GM21515 (cell line): ENCODE data around the gene SPATA4.

Source experiments
- ATAC-seq: cut with Tn5 transposase; IDR thresholded peaks from one replicate; pipeline ENCODE4 v1.9.1; 2021; ENCODE audit not compliant: unreplicated experiment

The SPATA4 gene

DNA sequence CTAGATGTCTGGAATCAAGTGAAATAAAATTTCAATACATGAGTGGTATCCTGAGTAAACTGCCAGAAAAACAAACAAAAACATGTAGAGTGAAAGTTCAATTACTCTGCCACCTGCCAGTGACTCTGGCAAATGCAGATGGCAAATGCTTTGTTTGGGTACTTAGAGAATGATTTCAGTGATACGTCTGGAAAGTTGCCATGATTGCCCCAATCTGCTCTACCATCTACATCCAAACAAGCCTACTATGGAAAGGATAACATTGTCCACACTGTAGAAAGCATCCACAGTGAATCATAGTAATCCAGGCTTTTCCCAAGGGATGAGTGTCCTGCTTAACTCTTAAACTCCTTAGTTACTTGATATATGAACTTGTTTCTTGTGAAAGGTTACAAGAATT is 3.4 kb downstream of the SPATA4 start:
- ATAC-seq, result no peak

DNA sequence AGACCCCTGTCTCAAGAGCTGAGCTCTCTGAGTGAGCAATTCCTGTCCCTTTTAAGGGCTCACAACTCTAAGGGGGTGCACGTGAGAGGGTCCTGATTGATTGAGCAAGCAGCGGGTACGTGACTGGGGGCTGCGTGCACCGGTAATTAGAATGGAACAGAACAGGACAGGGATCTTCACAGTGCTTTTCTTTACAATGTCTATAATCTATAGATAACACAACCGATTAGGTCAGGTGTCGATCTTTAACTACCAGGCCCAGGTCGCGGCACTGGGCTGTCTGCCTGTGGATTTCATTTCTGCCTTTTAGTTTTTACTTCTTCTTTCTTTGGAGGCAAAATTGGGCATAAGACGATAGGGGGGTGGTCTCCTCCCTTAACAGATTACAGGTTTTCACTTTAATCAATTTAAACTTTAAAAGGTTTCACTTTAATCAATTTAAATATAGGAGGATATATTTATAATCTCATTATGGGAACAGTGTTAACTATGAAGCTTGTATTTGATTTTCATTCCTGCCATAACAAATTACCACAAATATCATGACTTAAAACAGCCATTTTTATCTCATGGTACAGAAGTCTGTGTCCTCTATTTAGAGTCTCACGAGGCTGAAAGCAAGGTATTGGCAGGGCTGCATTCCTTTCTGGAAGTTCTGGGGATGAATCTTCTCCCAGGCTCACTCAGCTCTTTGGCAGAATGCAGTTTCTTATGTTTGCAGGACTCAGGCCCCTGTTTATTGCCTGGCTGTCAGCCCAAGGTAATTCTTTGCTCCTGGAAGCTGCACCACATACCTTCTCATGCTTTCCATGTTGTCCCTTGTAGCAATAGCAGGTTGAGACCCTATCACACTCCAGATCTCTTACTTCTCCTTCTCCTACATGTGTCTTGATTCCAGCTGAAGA is 5.2 kb downstream of the SPATA4 start:
- no peak for ATAC-seq

DNA sequence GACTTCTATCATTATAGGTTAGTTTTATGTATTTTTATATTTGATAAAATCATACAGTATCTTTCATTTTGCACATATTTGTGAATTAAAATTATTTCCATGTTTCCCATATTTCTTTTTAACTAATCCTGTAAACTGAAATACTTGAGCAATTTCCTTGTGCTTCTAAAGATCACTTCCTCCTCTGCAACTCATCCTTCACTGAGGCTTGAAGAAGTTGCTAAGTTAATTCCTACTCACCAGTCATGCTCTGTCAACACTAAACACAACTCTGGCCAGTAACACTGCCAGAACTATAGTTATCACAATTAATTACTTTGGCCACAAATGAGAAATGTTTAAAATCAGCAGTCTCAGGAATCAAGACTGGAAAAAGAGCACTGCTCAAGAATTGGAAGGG is 6.7 kb downstream of the SPATA4 start:
- ATAC-seq, result no peak

DNA sequence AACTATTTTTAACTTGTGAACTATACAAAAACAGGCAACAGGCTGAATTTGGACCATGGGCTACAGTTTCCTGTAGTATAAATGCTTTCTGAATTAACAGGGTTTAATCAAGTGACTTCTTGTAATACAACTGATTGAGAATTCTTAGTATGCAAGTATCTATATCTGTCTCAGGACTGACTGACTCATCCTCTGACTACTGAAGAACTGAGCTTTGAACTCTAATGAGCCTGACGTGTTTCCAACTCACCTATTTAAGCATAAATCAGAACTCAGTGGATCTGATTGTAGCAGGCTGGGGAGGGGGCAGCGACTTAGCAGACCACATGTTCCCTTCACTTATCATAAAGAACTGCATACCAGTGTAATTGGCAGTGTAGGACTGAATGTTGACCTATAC is 7.8 kb downstream of the SPATA4 start:
- ATAC-seq, result no peak

DNA sequence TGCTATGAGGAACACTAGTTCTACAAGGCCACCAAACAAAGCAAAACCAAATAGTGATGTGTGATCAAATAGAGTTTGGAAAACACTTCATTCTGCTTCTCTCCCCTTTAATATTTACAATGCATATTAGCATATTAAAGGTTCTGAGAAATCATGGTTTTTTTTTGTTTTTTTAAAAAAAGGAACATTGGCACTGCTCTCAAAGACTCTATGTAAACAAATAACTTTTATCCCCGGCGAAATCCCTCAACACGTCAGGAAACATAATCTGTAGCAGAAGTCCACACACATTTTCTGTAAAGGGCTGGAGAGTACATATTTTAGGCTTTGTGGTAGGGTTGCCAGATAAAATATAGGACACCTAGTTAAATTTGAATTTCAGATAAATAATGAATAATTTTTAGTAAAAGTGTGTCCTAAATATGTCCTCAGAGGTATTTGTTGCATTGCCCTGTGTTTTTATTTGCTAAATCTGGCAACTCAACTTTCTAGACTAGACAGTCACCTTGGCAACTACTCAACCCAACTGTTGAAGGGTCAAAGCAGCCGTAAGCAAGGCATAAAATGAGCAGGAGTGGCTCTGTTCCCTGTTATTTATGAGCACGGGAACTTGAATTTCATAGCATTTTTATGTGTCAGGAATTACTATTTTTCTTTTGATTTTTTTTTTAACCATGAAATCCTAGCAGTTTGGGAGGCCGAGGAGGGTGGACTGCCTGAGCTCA is 8.6 kb downstream of the SPATA4 start:
- ATAC-seq, result no peak

DNA sequence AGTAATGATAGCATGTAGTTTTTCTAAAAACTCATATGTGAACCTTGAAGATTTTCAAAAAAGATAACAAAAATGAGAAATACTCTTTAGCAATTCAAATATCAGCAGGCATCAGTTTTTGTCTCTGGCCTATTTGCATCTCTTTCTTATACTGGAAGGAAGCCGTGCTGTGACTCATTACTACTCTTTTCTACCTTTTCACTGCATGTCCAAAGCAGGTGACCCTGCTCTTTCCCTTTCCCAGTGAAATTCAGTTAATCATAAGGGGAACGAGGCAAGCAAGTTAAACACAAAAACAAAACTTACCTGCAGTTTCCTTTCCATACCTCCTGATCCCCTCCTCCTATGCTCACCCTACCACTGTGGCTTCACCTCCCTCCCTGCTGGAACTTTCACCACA is 9.3 kb downstream of the SPATA4 start:
- ATAC-seq, result no peak

DNA sequence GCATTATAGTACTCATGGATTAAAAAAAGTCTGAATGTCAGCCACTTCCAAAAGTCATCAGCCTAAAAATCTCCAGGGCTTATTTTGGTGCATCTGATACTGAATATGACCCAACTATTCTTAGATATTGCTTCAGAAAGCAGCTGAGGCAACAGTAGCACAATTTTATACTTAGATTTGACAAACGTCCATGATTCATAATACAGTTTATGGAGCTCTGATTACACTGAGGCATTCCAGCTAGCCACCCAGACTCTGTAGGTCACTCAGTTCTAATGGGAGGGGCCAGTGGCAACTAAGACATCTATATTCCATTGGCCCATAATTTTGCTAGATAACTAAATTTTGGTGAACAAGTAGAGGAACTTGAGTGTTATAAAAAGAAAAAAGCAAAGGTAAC is 10.3 kb downstream of the SPATA4 start:
- no peak for ATAC-seq

DNA sequence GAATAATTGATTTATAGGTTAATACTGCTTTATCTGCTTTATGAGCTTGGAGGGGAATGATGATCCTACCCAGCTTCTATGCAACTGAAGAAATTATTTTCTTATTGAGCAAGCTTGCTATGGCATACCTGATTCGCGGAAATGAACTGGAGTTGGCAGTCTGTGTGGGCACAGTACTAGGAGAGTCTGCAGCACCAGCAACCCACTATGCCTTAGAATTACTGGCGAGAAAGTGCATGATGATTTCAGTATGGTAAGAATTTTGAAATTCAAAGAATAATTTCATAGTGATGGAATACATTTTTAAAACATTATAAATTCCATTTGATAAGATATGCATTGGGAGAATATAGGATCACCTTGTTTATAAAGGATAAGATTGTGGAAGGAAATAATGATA is 32.3 kb downstream of the SPATA4 start:
- no peak for ATAC-seq

DNA sequence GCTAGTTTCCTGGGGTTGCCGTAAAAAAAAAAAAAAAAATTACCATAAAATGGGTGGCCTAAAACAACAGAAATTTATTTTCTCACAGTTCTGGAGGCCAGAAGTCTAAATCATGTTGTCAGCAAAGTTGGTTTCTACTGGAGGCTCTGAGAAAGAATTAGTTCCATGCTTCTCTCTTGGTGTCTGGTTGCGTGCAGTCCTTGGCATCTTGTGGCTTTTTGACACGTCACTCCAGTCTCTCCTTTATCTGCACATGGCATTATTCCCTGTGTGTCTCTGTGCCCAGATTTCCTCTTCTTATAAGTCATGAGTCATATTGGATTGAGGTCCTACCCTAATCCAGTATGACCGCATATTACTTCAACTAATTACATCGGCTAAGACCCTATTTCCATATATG is 38.7 kb downstream of the SPATA4 start:
- ATAC-seq, result no peak

DNA sequence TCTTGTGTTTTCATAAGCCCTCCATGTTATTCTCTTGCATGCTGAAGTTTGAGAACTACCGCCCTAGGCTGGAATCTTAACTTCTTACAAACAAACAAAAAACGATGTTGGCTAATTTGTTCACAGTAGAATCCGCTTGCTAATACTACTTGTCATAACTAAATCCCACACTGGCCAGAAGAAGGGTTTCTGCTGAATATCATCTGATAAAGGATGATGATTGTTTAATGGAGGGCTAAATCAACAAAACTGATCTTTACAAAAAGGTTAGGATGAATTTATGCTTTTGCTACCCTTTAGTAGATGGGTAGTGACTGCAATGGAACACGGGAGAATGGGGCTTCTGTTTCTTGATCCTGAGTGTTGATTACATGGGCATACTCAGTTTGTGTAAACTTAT is 42.3 kb downstream of the SPATA4 start:
- ATAC-seq, result no peak

DNA sequence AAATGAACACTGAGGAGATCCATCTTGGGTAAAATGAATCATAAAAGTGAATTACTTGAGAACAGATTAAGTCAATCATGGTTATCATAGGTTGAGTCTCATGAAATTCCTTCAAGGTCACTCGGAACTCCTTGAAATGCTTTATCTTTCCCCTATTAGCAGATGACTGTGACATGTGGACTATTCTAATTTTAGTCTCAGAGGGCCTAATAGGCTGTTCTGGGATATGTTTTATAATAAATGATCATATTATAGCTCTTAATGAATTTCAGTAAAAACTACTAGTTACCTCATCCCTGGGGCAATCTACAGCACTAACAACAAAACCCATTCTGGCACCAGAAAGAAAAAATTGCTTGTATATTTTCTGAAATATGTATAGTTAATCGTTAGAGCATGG is 44.7 kb downstream of the SPATA4 start:
- no peak for ATAC-seq

DNA sequence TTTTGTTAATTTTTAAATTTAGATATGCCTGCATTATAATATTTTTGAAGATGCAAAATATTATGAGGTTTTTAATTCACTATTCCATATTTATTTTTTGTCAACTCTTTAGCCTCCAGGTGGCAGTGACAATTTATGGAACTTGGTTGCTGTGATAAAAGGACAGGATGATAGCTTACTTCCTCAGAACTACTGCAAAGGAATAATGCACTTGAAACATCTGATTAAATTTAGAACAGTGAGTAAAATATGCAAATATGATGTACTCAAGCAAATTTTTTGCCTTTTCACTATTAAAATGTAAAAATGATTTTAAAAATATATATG is 45.1 kb downstream of the SPATA4 start:
- no peak for ATAC-seq

DNA sequence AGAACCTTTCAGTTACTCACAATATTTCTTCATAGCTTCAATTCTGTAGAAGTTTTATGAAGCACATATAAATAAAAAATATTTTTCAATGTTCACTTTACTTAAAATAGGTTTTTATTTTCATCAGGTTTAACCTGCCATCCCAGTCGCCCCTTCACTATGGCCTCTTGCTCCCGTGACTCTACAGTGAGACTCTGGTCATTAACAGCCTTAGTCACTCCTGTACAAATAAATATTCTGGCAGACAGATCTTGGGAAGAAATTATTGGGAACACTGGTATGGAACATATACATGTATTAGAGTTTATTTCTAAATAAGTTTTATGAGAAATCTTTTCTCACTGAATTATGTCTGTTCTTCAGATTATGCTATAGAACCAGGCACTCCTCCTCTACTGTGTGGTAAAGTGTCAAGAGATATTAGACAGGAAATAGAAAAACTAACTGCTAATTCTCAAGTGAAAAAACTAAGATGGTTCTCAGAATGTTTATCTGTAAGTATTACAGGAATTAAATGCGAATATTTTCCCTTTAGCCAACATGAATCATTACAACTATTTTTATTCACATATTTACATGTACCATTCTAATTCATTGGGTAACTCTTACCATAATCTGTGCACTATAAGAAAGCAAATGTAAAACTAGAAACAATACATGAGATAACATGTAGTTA is 45.6 kb downstream of the SPATA4 start:
- ATAC-seq, result no peak

DNA sequence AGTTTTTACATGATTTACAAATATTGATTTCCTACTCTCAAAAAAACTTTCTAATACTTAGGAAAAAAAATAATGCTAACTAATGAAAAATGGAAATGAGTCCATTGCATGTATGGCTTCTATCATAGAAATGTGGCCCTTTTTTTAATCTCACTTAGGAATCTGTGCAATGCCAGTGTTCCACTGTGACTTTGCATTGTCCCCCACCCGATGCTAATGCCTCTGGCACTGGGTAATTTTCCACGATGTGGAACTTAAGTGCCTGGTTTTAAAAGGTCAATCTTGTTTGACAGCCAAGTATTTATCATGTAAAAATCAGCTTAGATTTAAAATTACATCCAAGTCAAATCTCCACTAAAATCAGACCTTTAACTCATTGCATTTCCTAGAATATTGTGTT is 53.1 kb downstream of the SPATA4 start:
- ATAC-seq, result no peak

DNA sequence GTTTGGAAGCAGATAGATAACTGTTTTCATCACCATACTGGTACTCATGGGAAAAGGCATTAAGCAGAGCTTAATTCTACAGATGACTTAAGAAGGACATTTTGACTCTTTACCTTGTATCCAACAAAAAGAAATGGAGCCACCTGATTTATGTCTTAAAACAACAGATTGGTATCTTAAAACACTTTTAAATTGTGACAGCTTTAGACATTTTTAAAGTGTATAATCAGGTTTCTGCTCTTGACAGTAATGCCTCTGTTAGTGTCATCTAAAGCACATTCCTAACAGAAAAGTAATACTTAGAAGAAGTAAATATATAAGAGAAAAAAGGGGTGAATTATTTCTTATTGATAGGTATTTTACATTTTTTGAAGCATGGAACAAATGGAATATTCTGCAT is 55.9 kb downstream of the SPATA4 start:
- ATAC-seq, result no peak

DNA sequence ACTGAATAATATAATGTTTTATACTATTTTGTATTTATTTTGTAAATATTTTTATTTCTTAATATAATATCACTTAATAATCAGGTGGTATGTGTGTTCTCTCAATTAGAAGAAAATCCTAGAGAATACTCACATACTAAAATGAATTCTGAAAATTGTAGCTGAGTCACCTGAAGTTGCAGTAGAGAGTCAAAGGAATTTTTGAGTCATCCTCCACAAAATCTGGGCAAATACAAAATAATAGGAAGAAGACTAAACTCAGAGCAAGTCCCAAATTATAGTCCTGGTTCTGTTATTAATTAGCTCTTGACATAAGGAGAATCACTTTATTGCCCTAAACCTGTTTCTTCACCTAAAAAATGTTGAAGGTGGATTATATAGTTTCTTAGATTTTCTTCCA is 57.8 kb downstream of the SPATA4 start:
- no peak for ATAC-seq

DNA sequence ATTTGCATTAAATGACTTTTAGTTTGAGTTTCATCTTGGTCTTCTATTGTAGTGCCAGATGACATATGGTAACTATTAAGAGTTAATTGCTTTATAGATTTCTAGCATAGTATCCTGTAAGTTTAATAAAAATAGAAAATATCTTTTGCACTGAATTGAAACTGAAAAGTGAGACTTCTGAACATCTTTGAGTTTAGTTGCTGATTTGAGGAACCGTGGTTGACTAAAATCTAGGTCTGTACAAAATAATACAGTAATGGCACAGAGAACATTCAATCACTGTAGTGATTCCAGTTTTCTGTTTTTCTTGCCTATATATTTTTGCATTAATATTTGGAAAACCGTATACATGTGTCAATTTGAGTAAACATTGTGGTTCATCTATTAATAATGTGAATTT is 60.7 kb downstream of the SPATA4 start:
- no peak for ATAC-seq
